Neural progenitor cell (in vitro differentiated cells): ENCODE measurements around the gene FAM8A1. TPM values are rescaled to one million over a fixed set of nuclear protein-coding genes. Genes with fewer than 3 reads are reported as not detected.

Experiments
- DNase-seq: peaks from one replicate; pipeline ENCODE4 v3.0.0-alpha.2; 2016; ENCODE audit warnings: low spot score
- H2AFZ ChIP-seq: fragments of 200-600 bp; sonication (generic); replicated peaks from 2 replicates; pipeline ENCODE4 v1.6.1; 2016; ENCODE audit warnings: antibody characterized with exemption
- H3F3A ChIP-seq: fragments of 200-600 bp; sonication (generic); 2 replicates; pipeline ENCODE4 v1.6.1; 2016; ENCODE audit warnings: antibody characterized with exemption, low read depth
- H3K27ac ChIP-seq: fragments of 200-600 bp; sonication (generic); 2 replicates; pipeline ENCODE4 v1.5.1; 2016; ENCODE audit warnings: mild to moderate bottlenecking
- H3K27me3 ChIP-seq: fragments of 200-600 bp; sonication (generic); 2 replicates; pipeline ENCODE4 v1.6.1; 2016; ENCODE audit warnings: mild to moderate bottlenecking, moderate library complexity
- H3K36me3 ChIP-seq: fragments of 200-600 bp; sonication (generic); 2 replicates; pipeline ENCODE4 v1.5.1; 2016
- H3K4me1 ChIP-seq: fragments of 200-600 bp; sonication (generic); 2 replicates; pipeline ENCODE4 v1.6.1; 2016; ENCODE audit warnings: mixed run types
- H3K4me2 ChIP-seq: fragments of 200-600 bp; sonication (generic); 2 replicates; pipeline ENCODE4 v1.6.1; 2016
- H3K4me3 ChIP-seq: fragments of 200-600 bp; sonication (generic); 2 replicates; pipeline ENCODE4 v1.5.1; 2016
- H3K79me2 ChIP-seq: fragments of 200-600 bp; sonication (generic); 2 replicates; pipeline ENCODE4 v1.6.1; 2016; ENCODE audit warnings: low read depth
- H3K9ac ChIP-seq: fragments of 200-600 bp; sonication (generic); 2 replicates; pipeline ENCODE4 v1.6.1; 2016
- H3K9me3 ChIP-seq: fragments of 200-600 bp; sonication (generic); 2 replicates; pipeline ENCODE4 v1.5.1; 2016; ENCODE audit warnings: low read depth
- H4K20me1 ChIP-seq: fragments of 200-600 bp; sonication (generic); 2 replicates; pipeline ENCODE4 v1.6.1; 2016; ENCODE audit warnings: low read depth
- H3K27ac Mint-ChIP-seq: 3 replicates; pipeline ENCODE4 v1.8.0; 2021; ENCODE audit warnings: mixed read lengths
- H3K27me3 Mint-ChIP-seq: 2 replicates; pipeline ENCODE4 v1.8.0; 2022; ENCODE audit warnings: low read depth, mild to moderate bottlenecking, inconsistent platforms, moderate library complexity, mixed read lengths; ENCODE audit not compliant: insufficient read depth
- H3K36me3 Mint-ChIP-seq: 3 replicates; pipeline ENCODE4 v1.8.0; 2021; ENCODE audit warnings: mixed read lengths
- H3K4me1 Mint-ChIP-seq: 3 replicates; pipeline ENCODE4 v1.8.0; 2021; ENCODE audit warnings: mixed read lengths
- H3K4me3 Mint-ChIP-seq: 3 replicates; pipeline ENCODE4 v1.8.0; 2021; ENCODE audit warnings: mild to moderate bottlenecking, moderate library complexity, mixed read lengths
- H3K9me3 Mint-ChIP-seq: 3 replicates; pipeline ENCODE4 v1.8.0; 2020; ENCODE audit warnings: mixed read lengths
- EZH2 ChIP-seq: fragments of 200-600 bp; sonication (generic); IDR thresholded peaks from 2 replicates; pipeline ENCODE4 v1.6.1; 2017; ENCODE audit warnings: antibody characterized with exemption, mild to moderate bottlenecking, moderate library complexity
- EZH2phosphoT487 ChIP-seq: fragments of 200-600 bp; sonication (generic); IDR thresholded peaks from 2 replicates; pipeline ENCODE4 v1.6.1; 2017; ENCODE audit warnings: antibody characterized with exemption
- total RNA-seq: library from RNA; depleted of rRNA; stranded (reverse); fragments of >200 nt; gene quantifications from 2 replicates; pipeline ENCODE4 v1.2.3, GENCODE V29; 2015; ENCODE audit warnings: low replicate concordance
- TF ChIP-seq, protein P1 (sequence below): fragments of 200-600 bp; sonication (generic); IDR thresholded peaks from 2 replicates; pipeline ENCODE4 v1.5.1; 2017; ENCODE audit warnings: antibody characterized with exemption, mild to moderate bottlenecking

The FAM8A1 gene
- total RNA-seq, 1 donor from 2014 or later = 22.9 TPM

DNA sequence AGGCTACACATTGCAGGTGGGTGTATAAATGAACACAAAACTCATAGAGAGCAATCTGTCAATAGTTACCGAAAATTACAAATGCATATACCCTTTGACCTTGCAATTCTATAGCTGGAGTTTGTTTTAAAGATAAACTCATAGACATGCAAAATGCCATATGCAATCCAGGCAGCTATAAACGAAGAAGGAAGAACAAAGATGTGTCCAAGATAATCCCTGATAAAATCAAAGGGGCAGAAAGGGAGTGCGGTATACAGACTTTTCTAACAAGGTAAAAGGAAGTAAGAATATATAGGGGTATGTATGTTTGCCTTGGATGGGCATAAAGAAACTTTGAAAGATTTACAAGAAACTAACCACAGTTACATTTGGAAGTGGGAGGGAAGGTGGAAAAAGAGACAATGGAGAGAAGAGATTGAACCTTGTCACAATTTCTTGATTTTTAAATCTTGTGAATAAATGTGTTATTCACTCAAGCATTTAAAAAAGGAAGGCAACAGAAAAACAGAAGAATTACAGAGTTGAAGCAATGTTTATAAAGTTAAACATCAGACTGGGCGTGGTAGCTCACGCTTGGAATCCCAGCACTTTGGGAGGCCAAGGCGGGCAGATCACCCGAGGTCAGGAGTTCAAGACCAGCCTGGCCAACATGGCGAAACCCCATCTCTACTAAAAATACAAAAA is 29.9 kb downstream of the FAM8A1 start:
- H3K27me3 ChIP-seq = no peaks in the 10 kb centered on the region
- no peak overlapping the region for H3K4me2 ChIP-seq
- H2AFZ ChIP-seq = no peak overlapping the region
- no peak overlapping the region for H3K27ac Mint-ChIP-seq
- DNase-seq = no peak
- H3F3A ChIP-seq = no peaks in the 10 kb centered on the region
- H3K4me3 Mint-ChIP-seq = no peak overlapping the region
- peaks cover 38% of the 10 kb centered on the region for H3K79me2 ChIP-seq
- H3K9me3 Mint-ChIP-seq = no peaks in the 10 kb centered on the region
- peaks cover 26% of the 10 kb centered on the region for H3K36me3 ChIP-seq
- no peak overlapping the region for H3K9ac ChIP-seq
- H3K4me1 Mint-ChIP-seq = no peaks in the 10 kb centered on the region
- no peak overlapping the region for H3K4me3 ChIP-seq
- H3K27ac ChIP-seq = no peak overlapping the region
- peaks cover 34% of the 10 kb centered on the region for H3K36me3 Mint-ChIP-seq
- no peaks in the 10 kb centered on the region for H3K9me3 ChIP-seq
- no peak for TF ChIP-seq EZH2phosphoT487
- TF ChIP-seq, protein P1, sequence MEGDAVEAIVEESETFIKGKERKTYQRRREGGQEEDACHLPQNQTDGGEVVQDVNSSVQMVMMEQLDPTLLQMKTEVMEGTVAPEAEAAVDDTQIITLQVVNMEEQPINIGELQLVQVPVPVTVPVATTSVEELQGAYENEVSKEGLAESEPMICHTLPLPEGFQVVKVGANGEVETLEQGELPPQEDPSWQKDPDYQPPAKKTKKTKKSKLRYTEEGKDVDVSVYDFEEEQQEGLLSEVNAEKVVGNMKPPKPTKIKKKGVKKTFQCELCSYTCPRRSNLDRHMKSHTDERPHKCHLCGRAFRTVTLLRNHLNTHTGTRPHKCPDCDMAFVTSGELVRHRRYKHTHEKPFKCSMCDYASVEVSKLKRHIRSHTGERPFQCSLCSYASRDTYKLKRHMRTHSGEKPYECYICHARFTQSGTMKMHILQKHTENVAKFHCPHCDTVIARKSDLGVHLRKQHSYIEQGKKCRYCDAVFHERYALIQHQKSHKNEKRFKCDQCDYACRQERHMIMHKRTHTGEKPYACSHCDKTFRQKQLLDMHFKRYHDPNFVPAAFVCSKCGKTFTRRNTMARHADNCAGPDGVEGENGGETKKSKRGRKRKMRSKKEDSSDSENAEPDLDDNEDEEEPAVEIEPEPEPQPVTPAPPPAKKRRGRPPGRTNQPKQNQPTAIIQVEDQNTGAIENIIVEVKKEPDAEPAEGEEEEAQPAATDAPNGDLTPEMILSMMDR = no peak
- no peak for TF ChIP-seq EZH2
- no peaks in the 10 kb centered on the region for H3K4me1 ChIP-seq
- peaks cover 12% of the 10 kb centered on the region for H4K20me1 ChIP-seq
- peaks cover 3% of the 10 kb centered on the region for H3K27me3 Mint-ChIP-seq

DNA sequence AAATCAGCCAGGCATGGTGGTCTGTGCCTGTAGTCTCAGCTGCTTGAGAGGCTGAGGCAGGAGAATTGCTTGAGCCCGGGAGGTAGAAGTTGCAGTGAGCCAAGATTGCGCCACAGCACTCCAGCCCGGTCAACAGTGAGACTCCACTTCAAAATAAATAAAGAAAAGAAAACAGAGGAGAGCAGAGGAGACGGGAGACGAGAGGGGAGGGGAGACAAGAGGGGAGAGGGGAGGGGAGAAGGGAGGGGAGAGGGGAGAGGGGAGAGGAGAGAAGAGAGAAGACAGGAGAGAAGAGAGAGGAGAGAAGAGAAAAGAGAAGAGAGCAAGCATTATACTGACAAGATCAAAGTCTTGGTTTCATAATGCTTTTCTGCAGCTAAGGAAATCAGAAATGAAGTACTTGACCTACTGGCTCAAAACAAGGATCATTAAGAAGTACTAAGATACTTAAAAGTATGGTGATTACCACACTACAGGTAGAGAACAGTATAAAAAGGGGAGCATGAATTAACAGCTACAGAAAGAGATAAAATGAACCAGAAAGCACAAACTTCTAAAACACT is 30.5 kb downstream of the FAM8A1 start:
- no peaks in the 10 kb centered on the region for H3F3A ChIP-seq
- H3K4me3 ChIP-seq = no peak overlapping the region
- no peaks in the 10 kb centered on the region for H3K27me3 ChIP-seq
- no peak overlapping the region for H3K27ac Mint-ChIP-seq
- H3K9me3 Mint-ChIP-seq = no peaks in the 10 kb centered on the region
- TF ChIP-seq, protein P1 = no peak
- H4K20me1 ChIP-seq = peaks cover 12% of the 10 kb centered on the region
- H3K9me3 ChIP-seq = no peaks in the 10 kb centered on the region
- no peak overlapping the region for H3K9ac ChIP-seq
- peaks cover 24% of the 10 kb centered on the region for H3K36me3 ChIP-seq
- H3K4me2 ChIP-seq = no peak overlapping the region
- H3K79me2 ChIP-seq = peaks cover 41% of the 10 kb centered on the region
- DNase-seq = no peak
- H3K4me3 Mint-ChIP-seq = no peak overlapping the region
- no peak overlapping the region for H3K27ac ChIP-seq
- no peaks in the 10 kb centered on the region for H3K4me1 ChIP-seq
- no peaks in the 10 kb centered on the region for H3K4me1 Mint-ChIP-seq
- H3K36me3 Mint-ChIP-seq = peaks cover 37% of the 10 kb centered on the region
- peaks cover 3% of the 10 kb centered on the region for H3K27me3 Mint-ChIP-seq
- H2AFZ ChIP-seq = no peak overlapping the region

DNA sequence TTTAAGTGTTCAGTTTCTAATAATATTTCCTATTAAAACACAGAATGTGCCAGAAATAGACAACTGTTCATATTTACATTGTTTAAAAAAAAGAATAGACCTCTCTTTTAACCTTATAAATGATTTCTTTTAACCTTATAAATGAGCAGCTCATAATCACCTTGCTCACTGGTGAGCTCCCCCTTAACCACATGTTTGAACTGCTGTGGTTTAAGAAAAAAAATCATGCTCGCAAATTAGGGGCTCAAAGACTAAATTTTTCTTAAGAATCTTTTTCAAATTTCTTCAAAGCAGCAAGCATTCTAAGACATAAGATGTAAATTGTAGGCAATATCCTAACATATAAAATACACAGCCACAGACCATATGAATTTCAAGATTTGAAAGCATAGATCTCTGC is 32.8 kb downstream of the FAM8A1 start:
- H4K20me1 ChIP-seq = peaks cover 12% of the 10 kb centered on the region
- TF ChIP-seq, protein P1 = no peak
- TF ChIP-seq EZH2 (no peak), EZH2phosphoT487 (no peak)
- no peaks in the 10 kb centered on the region for H3K27me3 ChIP-seq
- Mint-ChIP-seq H3K27me3 (peaks cover 3% of the 10 kb centered on the region), H3K9me3 (no peaks in the 10 kb centered on the region), H3K36me3 (peaks cover 46% of the 10 kb centered on the region), H3K4me1 (no peaks in the 10 kb centered on the region), H3K27ac (no peak overlapping the region), H3K4me3 (no peak overlapping the region)
- no peaks in the 10 kb centered on the region for H3F3A ChIP-seq
- peaks cover 47% of the 10 kb centered on the region for H3K79me2 ChIP-seq
- DNase-seq = no peak
- peaks cover 22% of the 10 kb centered on the region for H3K36me3 ChIP-seq
- H3K4me3 ChIP-seq = no peak overlapping the region
- H3K27ac ChIP-seq = no peak overlapping the region
- H3K4me1 ChIP-seq = no peaks in the 10 kb centered on the region
- H3K4me2 ChIP-seq = no peak overlapping the region
- no peak overlapping the region for H2AFZ ChIP-seq
- H3K9ac ChIP-seq = no peak overlapping the region
- no peaks in the 10 kb centered on the region for H3K9me3 ChIP-seq
